GM12878 (cell line): Measurements from ENCODE around the gene ATXN1. TPM values are rescaled to one million over a fixed set of nuclear protein-coding genes. Genes with fewer than 3 reads are reported as not detected.

Source experiments
- CHD4 ChIP-seq: fragments of 200-600 bp; sonication (generic); IDR thresholded peaks from 2 replicates; pipeline ENCODE4 v1.6.1; 2016; ENCODE audit warnings: mild to moderate bottlenecking
- FOS ChIP-seq: IDR thresholded peaks from 3 replicates; pipeline ENCODE4 v1.6.1; 2011; ENCODE audit warnings: borderline replicate concordance; ENCODE audit not compliant: insufficient read length; ENCODE audit errors: extremely low read depth
- FOXK2 ChIP-seq: fragments of 450-650 bp; IDR thresholded peaks from 2 replicates; pipeline ENCODE4 v1.6.1; 2017; ENCODE audit warnings: mild to moderate bottlenecking, moderate library complexity
- KDM1A ChIP-seq: fragments of 200-600 bp; sonication (generic); IDR thresholded peaks from 2 replicates; pipeline ENCODE4 v1.6.1; 2016; ENCODE audit warnings: borderline replicate concordance
- MYC ChIP-seq: IDR thresholded peaks from 2 replicates; pipeline ENCODE4 v1.6.1; 2011; ENCODE audit warnings: mild to moderate bottlenecking, low read length, moderate library complexity, inconsistent platforms; ENCODE audit not compliant: insufficient read depth, insufficient replicate concordance, insufficient read length, severe bottlenecking
- PAX5 ChIP-seq: IDR thresholded peaks from 2 replicates; pipeline ENCODE4 v1.6.1; 2011; ENCODE audit warnings: low read depth, low read length, borderline replicate concordance
- PML ChIP-seq: IDR thresholded peaks from 2 replicates; pipeline ENCODE4 v1.6.1; 2012; ENCODE audit warnings: low read length, inconsistent platforms
- RFX5 ChIP-seq: IDR thresholded peaks from 2 replicates; pipeline ENCODE4 v1.6.1; 2011; ENCODE audit warnings: low read depth, low read length, improper control_type of control experiment
- RUNX3 ChIP-seq: IDR thresholded peaks from 2 replicates; pipeline ENCODE4 v1.6.1; 2012; ENCODE audit warnings: low read length, inconsistent platforms
- STAT1 ChIP-seq: fragments of 450-650 bp; conservative IDR thresholded peaks from 2 replicates; pipeline ENCODE4 v1.6.1; 2014; ENCODE audit warnings: antibody characterized with exemption, mild to moderate bottlenecking
- TBL1XR1 ChIP-seq: IDR thresholded peaks from 2 replicates; pipeline ENCODE4 v1.6.1; 2012; ENCODE audit warnings: low read depth, low read length, improper control_type of control experiment
- polyA plus RNA-seq, 11 experiments: library from polyadenylated mRNA; depleted of rRNA in 4 of 11; unstranded in 6 of 11; stranded (reverse) in 5 of 11; fragments of >200 nt; fragmentation: Nextera tagmentation in 4 of 11; fragmentation: Illumina TruSeq in 1 of 11; extraction: Ambion mirVana in 4 of 11; extraction: Trizol in 1 of 11; gene quantifications; 1 replicate in 1 of 11; 2 replicates in 10 of 11; pipeline versions ENCODE4 v1.2.1 to v1.2.3, GENCODE V29; 2011 to 2016; ENCODE audit warnings: inconsistent platforms in 2 of 11, missing spikeins in 2 of 11, low read depth in 1 of 11
- total RNA-seq, 4 experiments: library from RNA; depleted of rRNA in 3 of 4; stranded (reverse); fragments of >200 nt in 3 of 4; fragmentation: Illumina TruSeq in 1 of 4; extraction: Trizol in 1 of 4; gene quantifications; 2 replicates each; pipeline versions ENCODE4 v1.2.1 to v1.2.3, GENCODE V29; 2013 to 2021
- TF ChIP-seq, protein P1 (sequence below): fragments of 150-350 bp; IDR thresholded peaks from 2 replicates; pipeline ENCODE4 v1.6.1; 2016; ENCODE audit warnings: low read depth, low read length
- TF ChIP-seq, protein P2 (sequence below), 3 experiments: IDR thresholded peaks in 2 of 3; conservative IDR thresholded peaks in 1 of 3; 2 replicates each; pipeline ENCODE4 v1.5.1; 2011; ENCODE audit warnings: low read depth in 3 of 3, low read length in 3 of 3, mild to moderate bottlenecking in 3 of 3, control low read depth in 2 of 3, moderate library complexity in 2 of 3, inconsistent platforms in 1 of 3, mixed read lengths in 1 of 3; ENCODE audit not compliant: control insufficient read depth in 2 of 3, insufficient read depth in 1 of 3; ENCODE audit errors: extremely low read depth in 1 of 3
- TF ChIP-seq, protein P3 (sequence below): fragments of 450-650 bp; IDR thresholded peaks from 2 replicates; pipeline ENCODE4 v1.6.1; 2018; ENCODE audit warnings: mild to moderate bottlenecking, low read depth, moderate library complexity; ENCODE audit not compliant: partially characterized antibody
- TF ChIP-seq, protein P4 (sequence below): fragments of 450-650 bp; IDR thresholded peaks from 2 replicates; pipeline ENCODE4 v1.6.1; 2018; ENCODE audit warnings: borderline replicate concordance, mild to moderate bottlenecking; ENCODE audit not compliant: partially characterized antibody
- TF ChIP-seq, protein P5 (sequence below): IDR thresholded peaks from 2 replicates; pipeline ENCODE4 v1.6.1; 2012; ENCODE audit warnings: low read length, inconsistent platforms

Gene ATXN1
- total and polyA plus RNA-seq, 10 of the 15 experiments (the other 5 are each of a cell fraction or from before 2014, with no cell fraction given) = 12.2 to 51.2 (median 20.5) TPM

DNA sequence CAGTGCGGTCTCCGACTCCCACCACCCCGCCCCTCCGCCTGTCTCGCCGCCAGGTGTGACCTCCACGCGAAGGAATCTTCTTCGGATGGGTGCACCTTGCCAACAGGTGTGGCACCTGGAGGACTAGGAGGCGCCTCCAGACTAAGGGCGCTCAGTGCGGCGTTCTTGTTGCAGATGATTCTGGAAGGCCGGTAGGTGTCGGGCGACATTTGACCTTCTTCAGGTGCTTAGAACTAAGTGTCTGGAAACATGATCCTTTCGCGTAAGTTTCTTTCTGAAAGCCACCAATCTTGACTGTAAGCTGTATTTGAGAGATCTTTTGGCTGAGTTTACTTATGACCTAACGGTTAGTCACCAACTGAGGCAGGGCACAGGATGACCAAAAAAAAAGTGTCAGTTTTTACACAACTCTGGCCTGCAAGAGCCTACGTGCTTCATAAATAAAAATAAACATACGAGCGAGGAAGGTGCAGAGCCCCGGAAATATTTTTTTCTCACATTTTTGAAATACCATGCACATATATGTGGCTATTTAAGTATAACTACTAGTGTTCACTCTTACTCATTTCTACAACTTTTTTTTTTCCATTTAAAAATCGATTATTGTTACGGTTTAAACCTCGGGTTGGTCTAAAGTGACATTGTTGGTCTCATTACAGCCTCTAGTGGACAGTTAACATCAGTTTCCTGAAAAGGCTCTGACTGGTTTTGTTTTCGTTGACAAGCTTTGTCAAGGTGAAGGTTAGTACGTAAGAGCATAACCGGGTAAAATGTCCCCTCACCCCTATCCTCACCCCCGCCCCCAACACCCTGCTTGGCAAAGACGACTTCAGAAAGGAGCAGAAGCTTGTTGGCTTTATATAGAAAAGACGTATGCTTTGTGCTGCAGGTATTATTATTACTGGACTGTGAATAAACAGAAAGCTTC, 1.6 kb upstream of the ATXN1 start (continued):
- TF ChIP-seq, protein P1, sequence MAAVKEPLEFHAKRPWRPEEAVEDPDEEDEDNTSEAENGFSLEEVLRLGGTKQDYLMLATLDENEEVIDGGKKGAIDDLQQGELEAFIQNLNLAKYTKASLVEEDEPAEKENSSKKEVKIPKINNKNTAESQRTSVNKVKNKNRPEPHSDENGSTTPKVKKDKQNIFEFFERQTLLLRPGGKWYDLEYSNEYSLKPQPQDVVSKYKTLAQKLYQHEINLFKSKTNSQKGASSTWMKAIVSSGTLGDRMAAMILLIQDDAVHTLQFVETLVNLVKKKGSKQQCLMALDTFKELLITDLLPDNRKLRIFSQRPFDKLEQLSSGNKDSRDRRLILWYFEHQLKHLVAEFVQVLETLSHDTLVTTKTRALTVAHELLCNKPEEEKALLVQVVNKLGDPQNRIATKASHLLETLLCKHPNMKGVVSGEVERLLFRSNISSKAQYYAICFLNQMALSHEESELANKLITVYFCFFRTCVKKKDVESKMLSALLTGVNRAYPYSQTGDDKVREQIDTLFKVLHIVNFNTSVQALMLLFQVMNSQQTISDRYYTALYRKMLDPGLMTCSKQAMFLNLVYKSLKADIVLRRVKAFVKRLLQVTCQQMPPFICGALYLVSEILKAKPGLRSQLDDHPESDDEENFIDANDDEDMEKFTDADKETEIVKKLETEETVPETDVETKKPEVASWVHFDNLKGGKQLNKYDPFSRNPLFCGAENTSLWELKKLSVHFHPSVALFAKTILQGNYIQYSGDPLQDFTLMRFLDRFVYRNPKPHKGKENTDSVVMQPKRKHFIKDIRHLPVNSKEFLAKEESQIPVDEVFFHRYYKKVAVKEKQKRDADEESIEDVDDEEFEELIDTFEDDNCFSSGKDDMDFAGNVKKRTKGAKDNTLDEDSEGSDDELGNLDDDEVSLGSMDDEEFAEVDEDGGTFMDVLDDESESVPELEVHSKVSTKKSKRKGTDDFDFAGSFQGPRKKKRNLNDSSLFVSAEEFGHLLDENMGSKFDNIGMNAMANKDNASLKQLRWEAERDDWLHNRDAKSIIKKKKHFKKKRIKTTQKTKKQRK = no peak
- no peak for TF ChIP-seq CHD4
- TF ChIP-seq MYC = no peak
- TF ChIP-seq, protein P2, sequence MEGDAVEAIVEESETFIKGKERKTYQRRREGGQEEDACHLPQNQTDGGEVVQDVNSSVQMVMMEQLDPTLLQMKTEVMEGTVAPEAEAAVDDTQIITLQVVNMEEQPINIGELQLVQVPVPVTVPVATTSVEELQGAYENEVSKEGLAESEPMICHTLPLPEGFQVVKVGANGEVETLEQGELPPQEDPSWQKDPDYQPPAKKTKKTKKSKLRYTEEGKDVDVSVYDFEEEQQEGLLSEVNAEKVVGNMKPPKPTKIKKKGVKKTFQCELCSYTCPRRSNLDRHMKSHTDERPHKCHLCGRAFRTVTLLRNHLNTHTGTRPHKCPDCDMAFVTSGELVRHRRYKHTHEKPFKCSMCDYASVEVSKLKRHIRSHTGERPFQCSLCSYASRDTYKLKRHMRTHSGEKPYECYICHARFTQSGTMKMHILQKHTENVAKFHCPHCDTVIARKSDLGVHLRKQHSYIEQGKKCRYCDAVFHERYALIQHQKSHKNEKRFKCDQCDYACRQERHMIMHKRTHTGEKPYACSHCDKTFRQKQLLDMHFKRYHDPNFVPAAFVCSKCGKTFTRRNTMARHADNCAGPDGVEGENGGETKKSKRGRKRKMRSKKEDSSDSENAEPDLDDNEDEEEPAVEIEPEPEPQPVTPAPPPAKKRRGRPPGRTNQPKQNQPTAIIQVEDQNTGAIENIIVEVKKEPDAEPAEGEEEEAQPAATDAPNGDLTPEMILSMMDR (IDR thresholded peaks at IDR 0.05 in 2 of 3, conservative IDR thresholded peaks at IDR 0.05 in 1 of 3; ENCODE audit: control insufficient read depth in 2 of 3, extremely low read depth in 1 of 3, insufficient read depth in 1 of 3, low read depth in 3 of 3, low read length in 3 of 3) = peak; percentile 88 to 89 (median 89)
- 0 out of 2 replicates have a peak, but pooled peaks have one; percentile 24 for TF ChIP-seq PAX5
- no peak for TF ChIP-seq STAT1
- TF ChIP-seq FOXK2 = no peak
- TF ChIP-seq TBL1XR1 = no peak
- peak; percentile 13; the same call in 1 of the 2 replicates for TF ChIP-seq PML
- TF ChIP-seq FOS = no peak
- no peak for TF ChIP-seq RFX5
- 0 out of 2 replicates have a peak, but pooled peaks have one; percentile 24 for TF ChIP-seq RUNX3
- TF ChIP-seq, protein P3, sequence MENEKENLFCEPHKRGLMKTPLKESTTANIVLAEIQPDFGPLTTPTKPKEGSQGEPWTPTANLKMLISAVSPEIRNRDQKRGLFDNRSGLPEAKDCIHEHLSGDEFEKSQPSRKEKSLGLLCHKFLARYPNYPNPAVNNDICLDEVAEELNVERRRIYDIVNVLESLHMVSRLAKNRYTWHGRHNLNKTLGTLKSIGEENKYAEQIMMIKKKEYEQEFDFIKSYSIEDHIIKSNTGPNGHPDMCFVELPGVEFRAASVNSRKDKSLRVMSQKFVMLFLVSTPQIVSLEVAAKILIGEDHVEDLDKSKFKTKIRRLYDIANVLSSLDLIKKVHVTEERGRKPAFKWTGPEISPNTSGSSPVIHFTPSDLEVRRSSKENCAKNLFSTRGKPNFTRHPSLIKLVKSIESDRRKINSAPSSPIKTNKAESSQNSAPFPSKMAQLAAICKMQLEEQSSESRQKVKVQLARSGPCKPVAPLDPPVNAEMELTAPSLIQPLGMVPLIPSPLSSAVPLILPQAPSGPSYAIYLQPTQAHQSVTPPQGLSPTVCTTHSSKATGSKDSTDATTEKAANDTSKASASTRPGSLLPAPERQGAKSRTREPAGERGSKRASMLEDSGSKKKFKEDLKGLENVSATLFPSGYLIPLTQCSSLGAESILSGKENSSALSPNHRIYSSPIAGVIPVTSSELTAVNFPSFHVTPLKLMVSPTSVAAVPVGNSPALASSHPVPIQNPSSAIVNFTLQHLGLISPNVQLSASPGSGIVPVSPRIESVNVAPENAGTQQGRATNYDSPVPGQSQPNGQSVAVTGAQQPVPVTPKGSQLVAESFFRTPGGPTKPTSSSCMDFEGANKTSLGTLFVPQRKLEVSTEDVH = no peak
- TF ChIP-seq KDM1A = no peak
- TF ChIP-seq, protein P4, sequence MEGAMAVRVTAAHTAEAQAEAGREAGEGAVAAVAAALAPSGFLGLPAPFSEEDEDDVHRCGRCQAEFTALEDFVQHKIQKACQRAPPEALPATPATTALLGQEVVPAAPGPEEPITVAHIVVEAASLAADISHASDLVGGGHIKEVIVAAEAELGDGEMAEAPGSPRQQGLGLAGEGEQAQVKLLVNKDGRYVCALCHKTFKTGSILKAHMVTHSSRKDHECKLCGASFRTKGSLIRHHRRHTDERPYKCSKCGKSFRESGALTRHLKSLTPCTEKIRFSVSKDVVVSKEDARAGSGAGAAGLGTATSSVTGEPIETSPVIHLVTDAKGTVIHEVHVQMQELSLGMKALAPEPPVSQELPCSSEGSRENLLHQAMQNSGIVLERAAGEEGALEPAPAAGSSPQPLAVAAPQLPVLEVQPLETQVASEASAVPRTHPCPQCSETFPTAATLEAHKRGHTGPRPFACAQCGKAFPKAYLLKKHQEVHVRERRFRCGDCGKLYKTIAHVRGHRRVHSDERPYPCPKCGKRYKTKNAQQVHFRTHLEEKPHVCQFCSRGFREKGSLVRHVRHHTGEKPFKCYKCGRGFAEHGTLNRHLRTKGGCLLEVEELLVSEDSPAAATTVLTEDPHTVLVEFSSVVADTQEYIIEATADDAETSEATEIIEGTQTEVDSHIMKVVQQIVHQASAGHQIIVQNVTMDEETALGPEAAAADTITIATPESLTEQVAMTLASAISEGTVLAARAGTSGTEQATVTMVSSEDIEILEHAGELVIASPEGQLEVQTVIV = no peak
- TF ChIP-seq, protein P5, sequence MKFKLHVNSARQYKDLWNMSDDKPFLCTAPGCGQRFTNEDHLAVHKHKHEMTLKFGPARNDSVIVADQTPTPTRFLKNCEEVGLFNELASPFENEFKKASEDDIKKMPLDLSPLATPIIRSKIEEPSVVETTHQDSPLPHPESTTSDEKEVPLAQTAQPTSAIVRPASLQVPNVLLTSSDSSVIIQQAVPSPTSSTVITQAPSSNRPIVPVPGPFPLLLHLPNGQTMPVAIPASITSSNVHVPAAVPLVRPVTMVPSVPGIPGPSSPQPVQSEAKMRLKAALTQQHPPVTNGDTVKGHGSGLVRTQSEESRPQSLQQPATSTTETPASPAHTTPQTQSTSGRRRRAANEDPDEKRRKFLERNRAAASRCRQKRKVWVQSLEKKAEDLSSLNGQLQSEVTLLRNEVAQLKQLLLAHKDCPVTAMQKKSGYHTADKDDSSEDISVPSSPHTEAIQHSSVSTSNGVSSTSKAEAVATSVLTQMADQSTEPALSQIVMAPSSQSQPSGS = peak; percentile 34; the same call in 1 of the 2 replicates
